Stimulated activated naive B cell treated with anti-CD40 and anti-IgM and Interleukin-4, amounts not matched to agents 10 μg/mL and 1 μg/mL and 100 μg/mL, for 72 hours (primary cell): ENCODE results near the gene ATP8A2.
A peak's percentile ranks its signal among the peaks of the same experiment; 100 is the strongest.

Experiments
- ATAC-seq, 2 donors: fragments of 150-1000 bp; cut with Tn5 transposase; replicated peaks; 2 replicates each; pipeline ENCODE4 v1.10.0; 2021; ENCODE audit warnings: moderate library complexity in 1 of 2
- DNase-seq: peaks from one replicate; pipeline ENCODE4 v3.0.0; 2021
- H3K27ac Mint-ChIP-seq: one replicate; pipeline ENCODE4 v1.8.0; 2022; ENCODE audit warnings: mild to moderate bottlenecking, mixed read lengths
- H3K27me3 Mint-ChIP-seq, 2 donors: one replicate each; pipeline ENCODE4 v1.8.0; 2022; ENCODE audit warnings: mixed read lengths in 2 of 2
- H3K36me3 Mint-ChIP-seq, 2 donors: one replicate each; pipeline ENCODE4 v1.8.0; 2022; ENCODE audit warnings: mixed read lengths in 2 of 2, mild to moderate bottlenecking in 1 of 2
- H3K4me1 Mint-ChIP-seq, 2 donors: one replicate each; pipeline ENCODE4 v1.8.0; 2022; ENCODE audit warnings: mixed read lengths in 2 of 2, mild to moderate bottlenecking in 1 of 2
- H3K4me3 Mint-ChIP-seq, 2 donors: one replicate each; pipeline ENCODE4 v1.8.0; 2022; ENCODE audit warnings: mild to moderate bottlenecking in 2 of 2, mixed read lengths in 2 of 2, moderate library complexity in 1 of 2
- H3K9me3 Mint-ChIP-seq, 2 donors: one replicate each; pipeline ENCODE4 v1.8.0; 2022; ENCODE audit warnings: mixed read lengths in 2 of 2, mild to moderate bottlenecking in 1 of 2

The ATP8A2 gene

DNA sequence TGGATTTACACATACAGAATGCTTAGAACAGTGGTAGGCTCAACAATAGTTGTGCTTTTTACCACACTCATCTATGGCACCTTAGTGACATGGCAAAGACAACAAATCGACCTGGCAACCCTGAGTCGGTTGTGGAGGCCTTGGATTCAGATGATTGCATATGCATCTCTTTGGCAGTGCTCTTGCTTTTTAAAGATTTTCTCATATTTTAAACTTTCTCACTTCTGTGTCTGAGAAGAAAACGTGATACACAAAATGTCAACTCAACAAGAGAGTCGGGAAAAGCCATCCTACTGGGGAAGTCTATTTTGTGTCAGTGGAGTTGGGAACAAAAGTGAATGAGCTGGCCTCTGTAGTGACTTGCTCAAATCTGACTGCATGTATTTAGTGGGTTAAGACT is 85.8 kb downstream of the ATP8A2 start:
- ATAC-seq, result no peak
- no peak for DNase-seq
- H3K27me3 Mint-ChIP-seq, result peaks cover 9 to 14% of the 10 kb centered on the region in 2 donors
- no peaks in the 10 kb centered on the region for H3K36me3 Mint-ChIP-seq
- peaks cover 4% of the 10 kb centered on the region in 2 donors for H3K9me3 Mint-ChIP-seq
- no peak overlapping the region for H3K27ac Mint-ChIP-seq
- H3K4me1 Mint-ChIP-seq, result no peaks in the 10 kb centered on the region
- H3K4me3 Mint-ChIP-seq, result no peak overlapping the region

DNA sequence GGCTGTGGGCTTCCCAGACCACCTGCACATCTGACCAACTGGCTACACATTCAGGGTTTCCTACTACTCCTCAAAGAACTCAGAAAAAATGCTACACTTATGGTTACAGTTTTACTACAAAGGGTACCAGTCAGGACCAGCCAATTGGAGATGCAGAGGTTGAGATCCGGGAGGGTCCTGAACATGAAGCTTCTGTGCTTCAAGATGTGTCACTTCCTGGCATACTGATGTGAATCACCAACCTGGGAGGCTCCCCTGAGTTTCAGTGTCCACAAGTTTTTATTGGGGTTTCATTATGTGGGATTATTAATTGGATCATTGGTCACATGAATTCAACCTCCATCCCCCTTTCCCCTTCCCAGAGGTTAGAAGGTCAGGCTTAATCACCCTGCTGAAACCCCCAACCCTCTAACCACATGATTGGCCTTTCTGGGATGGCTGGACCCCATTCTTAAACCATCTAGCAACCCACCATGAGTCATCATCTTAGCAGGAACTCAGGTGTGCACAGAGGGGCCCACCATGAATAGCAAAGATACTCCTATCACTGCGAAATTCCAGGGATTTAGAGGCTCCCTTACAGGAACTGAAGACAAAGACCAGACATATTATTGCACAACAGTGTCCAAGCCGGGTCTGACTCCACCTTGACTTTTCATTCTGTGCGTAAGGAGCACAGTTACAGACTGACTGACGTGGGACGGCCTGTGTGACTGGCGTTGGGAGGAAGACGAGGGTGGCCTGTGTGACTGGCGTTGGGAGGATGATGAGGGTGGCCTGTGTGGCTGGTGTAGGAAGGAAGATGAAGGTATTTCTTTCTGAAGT is 90.7 kb downstream of the ATP8A2 start:
- ATAC-seq, result no peak
- Mint-ChIP-seq H3K9me3 (peaks cover 4% of the 10 kb centered on the region in 2 donors), H3K27me3 (peaks cover 26 to 43% of the 10 kb centered on the region in 2 donors), H3K4me1 (no peaks in the 10 kb centered on the region), H3K27ac (no peak overlapping the region), H3K4me3 (no peak overlapping the region), H3K36me3 (no peaks in the 10 kb centered on the region)
- DNase-seq, result no peak

- H3K4me1 Mint-ChIP-seq, result no peaks in the 10 kb centered on the region
- DNase-seq (no peak), ATAC-seq (no peak)
- H3K9me3 Mint-ChIP-seq, result peaks cover 4% of the 10 kb centered on the region in 2 donors
- no peak overlapping the region for H3K4me3 Mint-ChIP-seq
- no peaks in the 10 kb centered on the region for H3K36me3 Mint-ChIP-seq
- H3K27ac Mint-ChIP-seq, result no peak overlapping the region
- H3K27me3 Mint-ChIP-seq, result peaks cover 34 to 51% of the 10 kb centered on the region in 2 donors
These were observed 91.7 kb downstream of the ATP8A2 start for GRCh38 chr13:25463496-25463895.

DNA sequence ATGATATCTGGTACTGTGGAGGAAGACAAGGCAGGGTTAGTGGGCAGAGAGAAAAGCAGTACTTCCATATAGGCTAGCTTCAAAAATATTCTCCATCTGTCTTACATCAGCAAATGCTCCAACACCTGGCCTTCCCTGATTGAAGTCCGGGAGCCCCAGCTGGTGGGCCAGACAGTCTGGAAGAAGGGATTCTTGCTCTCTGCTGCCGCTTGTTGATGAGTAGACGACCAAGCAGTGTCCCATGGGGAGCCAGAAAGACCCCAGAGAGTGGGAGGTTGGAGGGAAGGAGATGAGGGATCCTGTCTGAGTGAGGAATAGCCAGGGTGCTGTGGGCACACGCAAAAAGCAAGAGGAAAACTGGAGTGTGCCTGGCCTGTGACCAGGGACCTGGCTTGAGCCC is 95.1 kb downstream of the ATP8A2 start:
- Mint-ChIP-seq H3K9me3 (no peaks in the 10 kb centered on the region), H3K36me3 (no peaks in the 10 kb centered on the region)

GRCh38 chr13:25468325-25469168 is 96.8 kb downstream of the ATP8A2 start:
- Mint-ChIP-seq H3K4me1 (peaks cover 4 to 7% of the 10 kb centered on the region in 2 donors), H3K36me3 (no peaks in the 10 kb centered on the region), H3K27me3 (peaks cover 50 to 66% of the 10 kb centered on the region in 2 donors), H3K9me3 (no peaks in the 10 kb centered on the region), H3K4me3 (no peak overlapping the region), H3K27ac (no peak overlapping the region)
- DNase-seq, result no peak
- ATAC-seq, result no peak

More for the DNA sequence above, 95.1 kb downstream of the ATP8A2 start:
- no peak for DNase-seq
- Mint-ChIP-seq H3K4me3 (no peak overlapping the region), H3K27me3 (peaks cover 50 to 67% of the 10 kb centered on the region in 2 donors), H3K27ac (no peak overlapping the region), H3K4me1 (peaks cover 4 to 7% of the 10 kb centered on the region in 2 donors)
- ATAC-seq, result no peak

DNA sequence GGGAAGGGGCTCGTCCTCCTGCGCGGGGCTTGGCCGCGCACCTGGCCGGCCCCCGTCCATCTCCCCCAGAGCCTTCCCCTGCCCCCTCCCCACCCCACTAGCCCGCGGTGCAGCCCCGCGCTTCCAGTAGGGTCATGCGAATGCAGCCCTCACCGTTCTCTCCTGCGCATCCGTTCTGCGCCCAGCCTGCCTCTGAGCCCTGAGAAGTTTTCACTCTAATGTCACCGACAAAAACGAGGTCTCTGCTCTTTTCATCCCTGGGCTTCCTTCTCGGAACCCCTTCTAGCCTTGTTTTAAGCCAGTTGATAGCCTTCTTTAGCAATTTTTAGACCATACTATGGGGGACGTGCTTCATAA is 97.4 kb downstream of the ATP8A2 start:
- Mint-ChIP-seq H3K27ac (no peak overlapping the region), H3K36me3 (no peaks in the 10 kb centered on the region), H3K27me3 (peaks cover 50 to 60% of the 10 kb centered on the region in 2 donors), H3K9me3 (no peaks in the 10 kb centered on the region), H3K4me3 (peak overlapping the region in 1 of 2 donors; percentile 32), H3K4me1 (peaks cover 4 to 7% of the 10 kb centered on the region in 2 donors)
- ATAC-seq (no peak), DNase-seq (no peak)

- Mint-ChIP-seq H3K36me3 (no peaks in the 10 kb centered on the region), H3K4me3 (no peak overlapping the region), H3K4me1 (peaks cover 3 to 6% of the 10 kb centered on the region in 2 donors), H3K27ac (no peak overlapping the region), H3K27me3 (peaks cover 25 to 33% of the 10 kb centered on the region in 2 donors), H3K9me3 (peaks cover 0 to 2% of the 10 kb centered on the region in 2 donors)
- ATAC-seq, result no peak
- DNase-seq, result no peak
These were observed 102.1 kb downstream of the ATP8A2 start for GRCh38 chr13:25473864-25474263.

- H3K36me3 Mint-ChIP-seq, result no peaks in the 10 kb centered on the region
- no peak for DNase-seq
- no peak for ATAC-seq
These were observed 106.4 kb downstream of the ATP8A2 start for GRCh38 chr13:25478186-25478585.

DNA sequence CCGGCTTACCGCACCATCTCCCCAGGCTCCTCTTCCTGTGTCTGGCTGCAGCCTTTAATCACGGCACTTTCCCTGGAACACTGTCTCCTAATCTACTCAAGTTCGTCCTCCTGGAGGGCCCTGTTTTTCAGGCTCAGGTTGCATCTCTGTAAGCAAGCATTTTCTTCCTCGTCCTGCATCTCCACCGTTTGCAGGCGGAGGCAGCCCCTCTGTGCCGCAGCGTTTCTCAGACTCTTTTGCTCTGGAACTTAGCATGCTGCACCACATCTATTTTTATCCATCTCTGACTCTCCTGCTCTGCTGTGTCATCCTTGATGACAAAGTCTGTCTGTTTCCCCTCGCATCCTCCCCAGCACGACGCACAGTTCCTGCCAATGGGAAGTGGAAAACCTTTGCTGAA is 117.5 kb downstream of the ATP8A2 start:
- peaks cover 13 to 14% of the 10 kb centered on the region in 2 donors for H3K27me3 Mint-ChIP-seq
- H3K4me1 Mint-ChIP-seq, result no peaks in the 10 kb centered on the region
- no peak overlapping the region for H3K27ac Mint-ChIP-seq
- H3K36me3 Mint-ChIP-seq, result no peaks in the 10 kb centered on the region
- no peak overlapping the region for H3K4me3 Mint-ChIP-seq
- no peak for ATAC-seq
- peaks cover 0 to 5% of the 10 kb centered on the region in 2 donors for H3K9me3 Mint-ChIP-seq
- DNase-seq, result no peak

More at GRCh38 chr13:25478186-25478585, 106.4 kb downstream of the ATP8A2 start:
- peaks cover 6 to 15% of the 10 kb centered on the region in 2 donors for H3K9me3 Mint-ChIP-seq
- peaks cover 6 to 16% of the 10 kb centered on the region in 2 donors for H3K27me3 Mint-ChIP-seq
- H3K27ac Mint-ChIP-seq, result no peak overlapping the region
- no peaks in the 10 kb centered on the region for H3K4me1 Mint-ChIP-seq
- no peak overlapping the region for H3K4me3 Mint-ChIP-seq

GRCh38 chr13:25490236-25490635 is 118.5 kb downstream of the ATP8A2 start:
- peaks cover 0 to 5% of the 10 kb centered on the region in 2 donors for H3K9me3 Mint-ChIP-seq
- peaks cover 16 to 18% of the 10 kb centered on the region in 2 donors for H3K27me3 Mint-ChIP-seq
- DNase-seq, result no peak
- no peaks in the 10 kb centered on the region for H3K4me1 Mint-ChIP-seq
- no peaks in the 10 kb centered on the region for H3K36me3 Mint-ChIP-seq
- H3K27ac Mint-ChIP-seq, result no peak overlapping the region
- ATAC-seq, result no peak
- no peak overlapping the region for H3K4me3 Mint-ChIP-seq

GRCh38 chr13:25493931-25494640 is 122.3 kb downstream of the ATP8A2 start:
- Mint-ChIP-seq H3K9me3 (peaks cover 0 to 4% of the 10 kb centered on the region in 2 donors), H3K27me3 (peaks cover 15 to 17% of the 10 kb centered on the region in 2 donors), H3K36me3 (no peaks in the 10 kb centered on the region), H3K27ac (no peak overlapping the region), H3K4me3 (no peak overlapping the region), H3K4me1 (no peaks in the 10 kb centered on the region)
- ATAC-seq (no peak), DNase-seq (no peak)

DNA sequence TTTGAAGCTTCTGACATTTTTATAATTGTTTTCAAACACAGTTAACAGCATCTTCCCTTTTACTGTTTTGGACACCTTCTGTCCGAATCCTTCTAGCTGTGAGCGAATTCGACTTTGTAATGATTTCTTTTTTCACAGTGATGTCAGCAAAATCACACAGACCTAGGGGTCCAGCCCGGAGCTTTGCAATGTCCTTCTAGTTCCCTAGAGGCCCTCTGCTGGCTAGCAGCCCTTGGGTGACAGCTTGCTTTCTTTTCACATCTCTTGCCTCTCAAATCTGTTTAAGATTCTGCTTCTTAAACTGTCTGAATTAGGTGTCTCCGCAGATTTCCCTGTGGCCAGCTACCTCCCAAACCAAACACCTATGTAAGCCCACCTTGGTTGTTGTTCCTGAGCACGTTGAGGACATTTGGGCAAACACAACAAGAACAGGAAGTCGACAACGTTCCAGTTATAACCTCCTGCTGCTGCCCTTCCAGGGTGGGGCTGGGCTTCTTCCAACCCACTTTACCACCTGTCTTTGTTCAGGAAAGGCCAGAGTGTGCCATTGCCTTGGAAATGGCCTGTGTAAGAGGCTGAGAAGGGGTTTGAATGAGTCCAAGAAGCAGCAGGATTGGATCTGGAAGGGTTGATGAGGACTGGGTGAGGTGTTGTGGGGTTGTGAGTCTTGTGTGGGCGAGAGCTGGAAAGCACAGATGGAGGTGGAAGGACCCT is 123.1 kb downstream of the ATP8A2 start:
- no peak overlapping the region for H3K27ac Mint-ChIP-seq
- H3K27me3 Mint-ChIP-seq, result peaks cover 11 to 12% of the 10 kb centered on the region in 2 donors
- no peak for DNase-seq
- no peaks in the 10 kb centered on the region for H3K36me3 Mint-ChIP-seq
- no peaks in the 10 kb centered on the region for H3K9me3 Mint-ChIP-seq
- H3K4me3 Mint-ChIP-seq, result no peak overlapping the region
- no peak for ATAC-seq
- no peaks in the 10 kb centered on the region for H3K4me1 Mint-ChIP-seq

DNA sequence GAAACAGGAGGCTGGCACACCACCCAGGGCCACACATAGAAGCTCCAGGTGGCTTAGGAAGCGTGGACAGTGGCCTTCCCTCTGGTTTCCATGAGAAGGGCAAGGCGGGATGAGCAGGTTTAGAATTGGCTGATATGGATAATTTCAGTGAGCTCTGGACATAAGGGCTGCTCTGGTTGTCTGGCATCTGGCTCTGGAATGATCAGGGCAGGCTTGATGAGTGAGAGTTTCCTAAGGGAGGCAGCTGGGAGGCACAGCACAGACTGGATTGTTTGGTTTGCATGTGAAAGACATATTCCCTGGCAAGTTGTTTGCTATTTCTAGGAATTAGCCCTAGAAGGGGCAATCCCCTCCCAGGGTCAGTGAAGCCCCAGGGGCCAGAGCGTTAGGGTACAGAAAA is 129.5 kb downstream of the ATP8A2 start:
- H3K4me3 Mint-ChIP-seq, result no peak overlapping the region
- DNase-seq (no peak), ATAC-seq (no peak)
- no peaks in the 10 kb centered on the region for H3K9me3 Mint-ChIP-seq
- no peaks in the 10 kb centered on the region for H3K4me1 Mint-ChIP-seq
- H3K36me3 Mint-ChIP-seq, result no peaks in the 10 kb centered on the region
- no peaks in the 10 kb centered on the region for H3K27me3 Mint-ChIP-seq
- no peak overlapping the region for H3K27ac Mint-ChIP-seq

DNA sequence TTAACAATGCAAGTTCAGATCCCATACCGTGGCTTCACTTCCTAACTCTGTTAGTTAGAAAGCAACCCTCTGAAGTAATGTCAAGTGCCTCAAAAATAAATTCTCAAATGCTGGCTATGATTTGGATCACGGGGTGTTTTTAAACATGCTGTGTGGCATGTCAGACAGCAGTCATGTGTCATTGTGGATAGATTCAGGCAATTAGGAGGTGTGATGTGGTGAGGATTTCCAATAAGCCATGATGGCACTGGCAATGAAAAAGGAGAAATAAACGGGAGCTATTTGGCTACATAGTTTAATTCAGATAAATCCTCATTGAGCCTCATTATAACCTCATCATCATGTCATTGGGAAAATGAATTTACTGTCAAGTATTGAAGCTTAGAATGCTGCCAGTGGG is 130.3 kb downstream of the ATP8A2 start:
- Mint-ChIP-seq H3K4me1 (no peaks in the 10 kb centered on the region), H3K9me3 (no peaks in the 10 kb centered on the region), H3K4me3 (no peak overlapping the region), H3K36me3 (no peaks in the 10 kb centered on the region), H3K27me3 (peaks cover 3 to 4% of the 10 kb centered on the region in 2 donors), H3K27ac (no peak overlapping the region)
- no peak for ATAC-seq
- no peak for DNase-seq
